GM19372 (cell line): ENCODE measurements around the gene HUS1.
"Not testable (repeated sequence)": the region's sequence is repeated elsewhere in the genome, so short reads cannot be mapped to it uniquely, and the experiment has no call there.

Experiments used
- ATAC-seq: cut with Tn5 transposase; IDR thresholded peaks from one replicate; pipeline ENCODE4 v1.9.1; 2021; ENCODE audit warnings: mild to moderate bottlenecking, low read depth, moderate library complexity; ENCODE audit not compliant: unreplicated experiment

HUS1 gene

DNA sequence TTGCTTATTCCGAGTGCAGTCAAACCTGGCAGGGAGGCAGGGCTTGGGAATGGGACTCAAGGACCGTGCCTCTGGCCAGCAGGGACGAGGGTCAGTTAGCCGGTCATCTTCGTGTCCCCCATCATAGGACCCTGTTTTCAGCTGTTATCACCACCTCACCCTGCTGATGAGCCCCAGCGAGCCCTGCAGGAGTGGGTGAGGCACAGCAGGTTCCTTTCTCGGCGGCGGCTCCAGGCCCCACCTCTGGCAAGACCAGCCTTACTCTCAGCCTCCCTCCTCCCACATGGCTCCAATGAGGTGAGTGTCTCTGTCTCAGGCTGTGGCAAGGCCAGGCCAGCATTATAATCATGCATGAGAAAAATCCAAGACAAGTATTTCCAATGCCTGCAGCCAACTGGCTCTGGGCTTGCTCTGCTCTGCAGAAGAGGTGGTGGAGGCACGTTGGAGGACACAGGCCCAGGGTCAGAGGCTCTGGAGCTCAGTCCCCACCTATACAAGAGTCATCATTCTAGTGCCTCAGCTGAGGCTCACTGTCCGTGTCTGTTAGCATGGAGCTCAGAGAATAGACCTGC is 46.9 kb downstream of the HUS1 start:
- ATAC-seq = no peak

DNA sequence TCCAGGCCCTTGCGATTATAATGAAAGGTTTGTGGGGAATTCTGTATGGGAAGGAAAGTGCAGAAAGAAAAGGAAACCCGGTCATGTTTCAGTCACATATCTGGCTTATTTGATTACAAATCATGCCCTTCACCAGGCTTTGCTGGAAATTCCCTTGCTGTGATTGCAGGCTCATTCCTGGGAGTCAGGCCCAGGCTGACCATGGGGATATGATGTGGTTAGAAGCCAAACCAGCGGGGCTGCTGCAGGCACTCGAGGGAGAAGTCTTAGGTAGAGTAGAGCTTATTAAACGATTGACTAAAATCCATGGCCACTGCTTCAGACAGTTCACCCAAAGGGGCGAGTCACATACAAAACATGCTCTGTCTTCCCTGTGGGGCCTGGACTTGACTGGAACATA is 47.4 kb downstream of the HUS1 start:
- no peak for ATAC-seq

DNA sequence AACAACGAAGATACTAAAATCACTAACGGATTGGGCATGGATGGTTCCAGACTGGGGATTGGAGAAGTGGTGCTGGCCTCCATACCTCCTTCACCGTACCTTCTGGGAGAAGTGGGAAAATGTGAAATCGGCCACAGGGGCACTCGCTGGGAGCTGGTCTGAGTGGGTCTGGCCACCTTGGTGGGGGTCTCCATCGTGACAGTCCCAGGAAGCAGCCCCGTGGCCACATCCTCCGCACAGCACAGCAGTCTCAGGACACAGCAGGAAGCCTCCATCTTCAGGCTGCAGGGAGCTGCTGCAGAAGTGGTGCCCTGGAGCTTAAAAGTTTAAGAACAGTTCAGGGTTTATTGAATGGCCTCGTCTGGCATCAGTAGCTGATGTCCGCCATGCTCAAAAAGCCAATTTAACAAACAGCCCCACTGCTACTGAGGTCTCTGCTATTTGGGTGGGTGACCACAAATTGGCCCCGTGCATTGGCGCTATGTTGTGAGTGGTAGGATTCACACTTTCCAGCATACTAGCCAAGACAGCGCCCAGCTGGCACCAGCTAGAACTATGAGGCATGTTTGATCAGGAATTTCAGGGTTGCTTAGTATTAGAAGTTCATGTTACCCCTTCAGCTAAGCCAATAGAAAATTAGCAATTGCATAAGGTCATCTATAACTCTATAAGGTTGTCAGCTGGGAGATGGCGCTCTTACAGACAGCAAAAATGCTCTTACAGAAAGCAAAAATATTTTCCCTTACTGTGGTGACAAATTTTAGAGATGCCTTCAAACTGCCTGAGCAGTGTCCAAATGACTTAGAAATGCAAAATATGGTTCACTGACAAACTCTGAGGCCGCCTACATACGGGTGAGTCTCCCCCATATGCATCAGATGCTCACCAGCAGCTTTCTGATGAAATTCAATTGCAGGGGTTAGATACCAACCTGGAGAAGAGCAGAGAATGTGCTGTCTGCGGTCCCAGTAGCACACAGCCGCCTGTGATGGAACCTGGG is 48.1 kb downstream of the HUS1 start:
- no peak for ATAC-seq

DNA sequence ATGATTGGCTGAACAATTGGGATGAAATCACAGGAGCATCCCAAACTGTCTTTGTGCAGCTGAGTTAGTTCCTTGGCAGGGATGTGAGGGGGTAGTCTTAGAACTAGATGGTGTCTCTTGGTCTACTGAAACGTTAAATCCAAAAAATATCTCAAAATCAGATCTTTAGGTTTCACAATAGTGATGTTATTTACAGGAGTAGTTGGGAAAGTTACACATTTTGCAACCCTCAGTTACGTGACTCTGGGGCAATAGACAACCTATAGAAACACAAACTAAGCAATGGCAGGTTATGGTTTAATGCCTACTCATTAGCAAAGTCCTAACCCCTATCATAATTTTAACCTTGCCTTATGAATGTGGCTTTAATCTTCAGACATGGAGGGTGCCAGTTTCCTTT is 55.1 kb downstream of the HUS1 start:
- ATAC-seq = no peak

DNA sequence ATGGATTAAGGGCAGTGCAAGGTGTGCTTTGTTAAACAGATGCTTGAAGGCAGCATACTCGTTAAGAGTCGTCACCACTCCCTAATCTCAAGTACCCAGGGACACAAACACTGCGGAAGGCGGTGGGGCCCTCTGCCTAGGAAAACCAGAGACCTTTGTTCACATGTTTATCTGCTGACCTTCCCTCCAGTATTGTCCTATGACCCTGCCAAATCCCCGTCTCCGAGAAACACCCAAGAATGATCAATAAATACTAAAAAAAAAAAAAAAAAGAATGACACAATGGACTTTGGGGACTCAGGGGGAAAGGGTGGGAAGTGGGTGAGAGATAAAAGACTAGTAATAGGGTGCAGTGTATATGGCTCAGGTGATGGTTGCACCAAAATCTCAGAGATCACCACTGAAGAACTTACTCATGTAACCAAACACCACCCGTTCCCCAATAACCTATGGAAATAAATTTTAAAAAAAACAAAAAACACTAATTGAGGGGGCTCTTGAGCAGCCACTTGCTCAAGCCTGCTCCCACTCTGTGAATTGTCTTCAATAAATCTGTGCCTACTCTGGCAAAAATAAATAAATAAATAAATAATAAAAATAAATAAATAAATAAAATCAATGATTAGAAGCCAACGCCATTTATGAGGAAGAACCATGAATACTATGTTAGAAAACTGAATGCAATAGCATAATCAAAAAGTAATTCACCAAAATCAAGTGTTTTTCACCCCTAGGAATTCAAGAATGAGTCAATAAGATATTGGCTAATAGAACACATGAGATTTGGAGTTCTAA is 56.1 kb downstream of the HUS1 start:
- ATAC-seq = not testable (repeated sequence)

DNA sequence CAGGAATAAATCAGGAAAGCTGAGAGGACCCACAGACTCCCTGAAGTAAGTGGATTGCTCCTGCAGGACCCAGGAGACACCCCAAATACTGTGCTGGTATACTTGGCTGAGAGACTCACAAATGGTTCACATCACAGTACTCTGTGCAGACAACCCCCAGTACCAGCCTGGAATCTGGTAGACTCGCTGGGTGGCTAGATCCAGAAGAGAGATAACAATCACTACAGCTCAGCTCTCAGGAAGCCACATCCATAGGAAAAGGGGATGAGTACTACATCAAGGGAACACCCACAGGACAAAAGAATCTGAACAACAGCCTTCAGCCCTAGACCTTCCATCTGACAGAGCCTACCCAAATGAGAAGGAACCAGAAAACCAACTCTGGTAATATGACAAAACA is 62.9 kb downstream of the HUS1 start:
- ATAC-seq = not testable (repeated sequence)

DNA sequence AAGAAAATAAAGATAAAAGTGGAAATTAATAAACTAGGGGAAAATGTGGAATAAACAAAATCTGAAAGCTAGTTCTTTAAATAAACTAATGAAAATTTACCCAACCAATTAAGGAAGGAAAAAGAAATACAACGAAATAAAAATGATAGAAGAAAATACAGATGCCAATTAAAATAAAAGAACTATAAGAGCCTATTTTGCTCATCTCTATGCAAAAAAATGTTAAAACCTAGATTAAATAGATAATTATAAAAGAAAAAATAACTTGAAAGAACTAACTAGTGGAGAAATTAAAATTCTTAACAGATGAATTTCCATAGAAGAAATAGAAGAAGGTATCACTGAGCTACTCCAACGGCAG is 63.8 kb downstream of the HUS1 start:
- no peak for ATAC-seq

DNA sequence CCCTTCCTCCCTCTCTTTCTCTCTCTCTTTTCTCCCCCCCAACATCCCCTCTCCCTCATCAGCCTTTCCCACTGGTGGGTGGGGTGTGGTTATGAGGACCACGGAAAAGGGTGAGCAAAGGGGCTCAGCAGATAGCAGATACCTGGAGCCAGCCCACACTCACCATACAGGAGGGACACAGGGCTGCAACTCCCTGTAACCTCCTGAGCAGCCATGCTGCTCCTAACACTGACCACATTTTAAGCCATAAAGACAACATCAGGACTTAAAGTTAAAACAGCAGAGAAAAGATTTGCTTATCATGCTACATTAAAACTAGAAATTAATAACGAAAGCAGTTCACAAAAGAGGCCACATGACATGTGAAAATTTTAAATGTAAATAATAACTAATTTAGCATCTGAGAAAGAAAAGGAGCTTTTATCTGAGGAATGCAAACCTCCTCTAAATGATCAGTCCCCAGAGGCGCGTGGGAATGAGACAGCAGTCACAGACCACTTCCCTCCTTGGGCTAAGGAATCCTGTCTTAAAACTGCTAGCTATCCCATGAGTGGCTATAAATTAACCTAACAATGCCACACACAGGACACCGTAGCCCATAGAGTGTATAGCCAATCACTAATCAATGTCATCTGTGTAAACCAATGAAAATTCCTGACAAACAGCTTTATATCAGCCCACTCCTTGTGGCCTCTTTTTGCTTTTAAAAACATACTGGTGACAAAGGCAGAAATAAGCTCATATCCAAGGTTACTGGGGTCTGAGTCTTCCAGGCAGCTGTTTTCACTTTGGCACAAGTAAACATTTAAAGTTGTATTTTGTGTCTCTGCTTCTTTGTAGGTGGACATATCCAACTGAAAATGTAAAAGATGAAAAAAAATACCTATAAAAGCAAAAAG is 64.4 kb downstream of the HUS1 start:
- no peak for ATAC-seq
